ENCODE results near the gene CD274. TPM values are rescaled to one million over a fixed set of nuclear protein-coding genes. Genes with fewer than 3 reads are reported as not detected.

CD274 gene
- total and polyA plus RNA-seq, 2 of the 8 experiments (the other 6 are each of a cell fraction or from before 2014, with no cell fraction given), result 0.08 to 0.15 TPM

DNA sequence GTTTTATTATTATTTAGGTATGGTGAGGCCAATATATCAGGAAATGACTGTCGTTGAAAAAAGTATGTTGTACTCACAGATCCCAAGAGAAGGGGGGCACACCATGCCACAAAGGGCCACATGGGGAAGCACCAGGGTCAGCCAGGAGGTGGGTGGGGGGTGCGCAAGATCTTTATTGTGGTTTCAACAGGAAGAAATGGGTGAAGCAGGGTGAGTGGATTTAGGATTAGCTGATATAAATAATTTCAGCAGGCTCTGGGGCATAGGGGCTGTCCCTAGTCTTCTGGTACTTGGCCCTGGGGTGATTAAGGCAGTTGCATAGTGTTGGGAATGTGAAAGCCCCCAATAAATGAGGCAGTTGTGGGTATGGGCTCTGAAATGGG lies 68.6 kb downstream of the CD274 start:
- peak overlapping the region in 1 of 2 experiments; percentile 31; a peak in 1 of 4 replicates for H3K4me2 ChIP-seq (ENCODE audit: insufficient read depth in 1 of 2, low read depth in 2 of 2, low read length in 2 of 2)
- ChIA-PET POLR2A (ENCODE audit: partially characterized antibody) (no interaction called here), CTCF (ENCODE audit: partially characterized antibody) (interaction anchor here (1.0 to 1.1 kb wide), 2 partner anchors 65 to 71 kb away, joined by 3 to 4 read pairs; no protein-coding TSS in a partner anchor)
- no peak overlapping the region for H2AK5ac ChIP-seq (ENCODE audit: low read depth, low read length)
- no peak overlapping the region for H4K8ac ChIP-seq (ENCODE audit: extremely low read depth, insufficient read depth, low read length)
- H3K4ac ChIP-seq (replicated peaks; ENCODE audit: insufficient read length, low read depth, low read length), result no peak overlapping the region
- no peak overlapping the region for H2BK20ac ChIP-seq (ENCODE audit: low read length)
- H3K27ac ChIP-seq (ENCODE audit: low read depth, low read length), result no peak overlapping the region
- H3K9me3 ChIP-seq (ENCODE audit: insufficient read depth in 2 of 2, low read depth in 1 of 2, low read length in 1 of 2), result no peaks in the 10 kb centered on the region
- H3K18ac ChIP-seq (ENCODE audit: extremely low read depth, low read length), result no peak overlapping the region
- H2BK5ac ChIP-seq (ENCODE audit: low read depth, low read length), result no peak overlapping the region
- H3K4me3 ChIP-seq (ENCODE audit: extremely low read depth in 1 of 4, insufficient read depth in 2 of 4, low read depth in 3 of 4, low read length in 4 of 4), result no peak overlapping the region
- no peak overlapping the region for H3K9ac ChIP-seq (replicated peaks in 1 of 4; ENCODE audit: extremely low read depth in 1 of 4, low read depth in 3 of 4, low read length in 3 of 4)
- H2AFZ ChIP-seq (ENCODE audit: low read length), result no peak overlapping the region
- FAIRE-seq (no peak), DNase-seq (ENCODE audit: low read depth in 1 of 2, low spot score in 2 of 2) (no peak)
- H2BK120ac ChIP-seq (replicated peaks; ENCODE audit: low read depth, low read length), result no peak overlapping the region
- H3K79me2 ChIP-seq (ENCODE audit: control insufficient read depth in 1 of 2, insufficient read depth in 2 of 2, low read length in 2 of 2), result no peaks in the 10 kb centered on the region
- no peak overlapping the region for H3K56ac ChIP-seq (replicated peaks; ENCODE audit: insufficient read length, low read depth, low read length)
- H3K36me3 ChIP-seq (ENCODE audit: control insufficient read depth in 2 of 4, insufficient read depth in 4 of 4, low read length in 3 of 4), result no peaks in the 10 kb centered on the region
- no peaks in the 10 kb centered on the region for H3K23me2 ChIP-seq (ENCODE audit: low read depth, low read length)
- no peak overlapping the region for H2BK12ac ChIP-seq (ENCODE audit: low read depth, low read length)
- H4K91ac ChIP-seq (replicated peaks; ENCODE audit: insufficient read length, low read length), result no peak overlapping the region
- H3K14ac ChIP-seq (ENCODE audit: insufficient read length), result no peak overlapping the region
- 82% methylated on average over 2 of the region's 2 CpGs; no CpG with 5 or more reads in 1 of the 2 experiments for WGBS, 2 experiments (ENCODE audit: extremely low coverage in 1 of 2, insufficient coverage in 1 of 2, insufficient read length in 1 of 2, insufficient replicate concordance in 2 of 2, low coverage in 1 of 2, low lambda C conversion rate in 2 of 2, missing lambda C conversion rate in 1 of 2)
- H2BK15ac ChIP-seq (ENCODE audit: low read length), result no peak overlapping the region
- TF ChIP-seq SIX5 (IDR thresholded peaks at IDR 0.05; ENCODE audit: low read depth, low read length) (no peak), TAF1 (IDR thresholded peaks at IDR 0.05; ENCODE audit: low read depth, low read length) (no peak), POLR2A (IDR thresholded peaks at IDR 0.05; ENCODE audit: control extremely low read depth in 1 of 2, low read depth in 2 of 2, low read length in 2 of 2) (no peak), NANOG (IDR thresholded peaks at IDR 0.05; ENCODE audit: insufficient read depth, low read depth, low read length, poor library complexity, severe bottlenecking) (no peak), TAF7 (optimal IDR thresholded peaks at IDR 0.05; ENCODE audit: borderline replicate concordance, low read depth, low read length) (no peak)
- H3K4me1 ChIP-seq (replicated peaks in 1 of 4; ENCODE audit: control insufficient read depth in 3 of 4, insufficient read depth in 4 of 4, low read length in 3 of 4), result peaks cover 3 to 11% (median 6%) of the 10 kb centered on the region in 4 experiments; a peak in 5 of 7 replicates
- H4K5ac ChIP-seq (ENCODE audit: insufficient read length, low read depth, low read length), result no peak overlapping the region
- no peak overlapping the region for H3K23ac ChIP-seq (ENCODE audit: insufficient read length)
- H3K27me3 ChIP-seq (replicated peaks in 1 of 4; ENCODE audit: control insufficient read depth in 3 of 4, extremely low read depth in 1 of 4, insufficient read depth in 3 of 4, low read length in 3 of 4), result no peaks in the 10 kb centered on the region
- no peaks in the 10 kb centered on the region for H4K20me1 ChIP-seq (replicated peaks in 1 of 2; ENCODE audit: control insufficient read depth in 1 of 2, insufficient read depth in 2 of 2, low read length in 2 of 2)
- H3K79me1 ChIP-seq (ENCODE audit: low read depth, low read length), result no peaks in the 10 kb centered on the region
